ENCODE measurements around the gene SLC38A2. TPM values are rescaled to one million over a fixed set of nuclear protein-coding genes. Genes with fewer than 3 reads are reported as not detected.

The SLC38A2 gene
- total RNA-seq, 4 donors from 2014 or later: 104 to 300 (median 229) TPM

- 49 to 52% methylated on average over 3 of the region's 3 CpGs for WGBS, 2 donors (ENCODE audit: low coverage in 1 of 2)
Measured at GRCh38 chr12:46409342-46409741, 36.8 kb upstream of the SLC38A2 start.

GRCh38 chr12:46408441-46408840 lies 35.9 kb upstream of the SLC38A2 start:
- Histone ChIP-seq H3K36me3 (no peaks in the 10 kb centered on the region), H3K4me3 (no peak overlapping the region), H3K27ac (no peak overlapping the region), H3K4me1 (peaks cover 5 to 29% (median 13%) of the 10 kb centered on the region in 4 donors), H3K27me3 (no peaks in the 10 kb centered on the region), H3K9me3 (no peaks in the 10 kb centered on the region)
- no peak for DNase-seq
- TF ChIP-seq POLR2A (IDR thresholded peaks at IDR 0.05) (no peak), EP300 (IDR thresholded peaks at IDR 0.05; ENCODE audit: low read depth) (no peak), POLR2AphosphoS5 (IDR thresholded peaks at IDR 0.05) (no peak)
- TF ChIP-seq, protein P1, sequence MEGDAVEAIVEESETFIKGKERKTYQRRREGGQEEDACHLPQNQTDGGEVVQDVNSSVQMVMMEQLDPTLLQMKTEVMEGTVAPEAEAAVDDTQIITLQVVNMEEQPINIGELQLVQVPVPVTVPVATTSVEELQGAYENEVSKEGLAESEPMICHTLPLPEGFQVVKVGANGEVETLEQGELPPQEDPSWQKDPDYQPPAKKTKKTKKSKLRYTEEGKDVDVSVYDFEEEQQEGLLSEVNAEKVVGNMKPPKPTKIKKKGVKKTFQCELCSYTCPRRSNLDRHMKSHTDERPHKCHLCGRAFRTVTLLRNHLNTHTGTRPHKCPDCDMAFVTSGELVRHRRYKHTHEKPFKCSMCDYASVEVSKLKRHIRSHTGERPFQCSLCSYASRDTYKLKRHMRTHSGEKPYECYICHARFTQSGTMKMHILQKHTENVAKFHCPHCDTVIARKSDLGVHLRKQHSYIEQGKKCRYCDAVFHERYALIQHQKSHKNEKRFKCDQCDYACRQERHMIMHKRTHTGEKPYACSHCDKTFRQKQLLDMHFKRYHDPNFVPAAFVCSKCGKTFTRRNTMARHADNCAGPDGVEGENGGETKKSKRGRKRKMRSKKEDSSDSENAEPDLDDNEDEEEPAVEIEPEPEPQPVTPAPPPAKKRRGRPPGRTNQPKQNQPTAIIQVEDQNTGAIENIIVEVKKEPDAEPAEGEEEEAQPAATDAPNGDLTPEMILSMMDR (IDR thresholded peaks at IDR 0.05): no peak
- intact Hi-C loops (cut with DNase I; ENCODE audit: low total_unique reads) (no loop called here), in situ Hi-C loops (cut with MboI; ENCODE audit: low pct_ligation_motif_present in 1 of 4, low pct_unique_long_range_greater_than_20kb in 1 of 4, low sequenced_read_pairs in 3 of 4) (no loop called here)
- WGBS, 2 donors (ENCODE audit: low coverage in 1 of 2): 74 to 89% methylated on average over 3 to 4 of the region's 4 CpGs

More at GRCh38 chr12:46409342-46409741, 36.8 kb upstream of the SLC38A2 start:
- Histone ChIP-seq H3K4me1 (peaks cover 1 to 29% (median 6%) of the 10 kb centered on the region in 4 donors), H3K36me3 (no peaks in the 10 kb centered on the region), H3K27ac (no peak overlapping the region), H3K4me3 (no peak overlapping the region), H3K27me3 (no peaks in the 10 kb centered on the region), H3K9me3 (no peaks in the 10 kb centered on the region)
- intact Hi-C loops (cut with DNase I; ENCODE audit: low total_unique reads): no loop called here
- no peak for DNase-seq
- TF ChIP-seq POLR2AphosphoS5 (IDR thresholded peaks at IDR 0.05): no peak
- TF ChIP-seq EP300 (IDR thresholded peaks at IDR 0.05; ENCODE audit: low read depth): no peak
- TF ChIP-seq, protein P1 (IDR thresholded peaks at IDR 0.05): no peak
- TF ChIP-seq POLR2A (IDR thresholded peaks at IDR 0.05): no peak
- in situ Hi-C loops (cut with MboI; ENCODE audit: low pct_ligation_motif_present in 1 of 4, low pct_unique_long_range_greater_than_20kb in 1 of 4, low sequenced_read_pairs in 3 of 4): no loop called here

- Histone ChIP-seq H3K36me3 (no peaks in the 10 kb centered on the region), H3K27ac (no peak overlapping the region), H3K4me1 (peaks cover 14 to 30% (median 24%) of the 10 kb centered on the region in 4 donors), H3K9me3 (no peaks in the 10 kb centered on the region), H3K27me3 (no peaks in the 10 kb centered on the region), H3K4me3 (no peak overlapping the region)
- no peak for DNase-seq
- 84 to 95% methylated on average over 2 of the region's 2 CpGs for WGBS, 2 donors (ENCODE audit: low coverage in 1 of 2)
- intact Hi-C loops (cut with DNase I; ENCODE audit: low total_unique reads) (no loop called here), in situ Hi-C loops (cut with MboI; ENCODE audit: low pct_ligation_motif_present in 1 of 4, low pct_unique_long_range_greater_than_20kb in 1 of 4, low sequenced_read_pairs in 3 of 4) (no loop called here)
- TF ChIP-seq, protein P1 (IDR thresholded peaks at IDR 0.05): no peak
- no peak for TF ChIP-seq POLR2A (IDR thresholded peaks at IDR 0.05)
- TF ChIP-seq EP300 (IDR thresholded peaks at IDR 0.05; ENCODE audit: low read depth): no peak
- no peak for TF ChIP-seq POLR2AphosphoS5 (IDR thresholded peaks at IDR 0.05)
Measured at GRCh38 chr12:46407361-46407760, 34.8 kb upstream of the SLC38A2 start.

- intact Hi-C loops (cut with DNase I; ENCODE audit: low total_unique reads) (no loop called here), in situ Hi-C loops (cut with MboI; ENCODE audit: low pct_ligation_motif_present in 1 of 4, low pct_unique_long_range_greater_than_20kb in 1 of 4, low sequenced_read_pairs in 3 of 4) (no loop called here)
- H3K4me3 ChIP-seq: no peak overlapping the region
- no peak overlapping the region for H3K27ac ChIP-seq
- no peaks in the 10 kb centered on the region for H3K27me3 ChIP-seq
- H3K9me3 ChIP-seq: no peaks in the 10 kb centered on the region
- peaks cover 22 to 36% (median 32%) of the 10 kb centered on the region in 4 donors for H3K4me1 ChIP-seq
- H3K36me3 ChIP-seq: no peaks in the 10 kb centered on the region
- 43 to 86% methylated on average over 1 of the region's 1 CpG for WGBS, 2 donors (ENCODE audit: low coverage in 1 of 2)
- DNase-seq: no peak
- no peak for TF ChIP-seq POLR2AphosphoS5 (IDR thresholded peaks at IDR 0.05)
- no peak for TF ChIP-seq POLR2A (IDR thresholded peaks at IDR 0.05)
- TF ChIP-seq EP300 (IDR thresholded peaks at IDR 0.05; ENCODE audit: low read depth): no peak
- TF ChIP-seq, protein P1 (IDR thresholded peaks at IDR 0.05): no peak
Measured at GRCh38 chr12:46406352-46407027, 33.9 kb upstream of the SLC38A2 start.

Measured in transverse colon (tissue), 4 donors.